CD4-positive, alpha-beta T cell treated with Interleukin-17A for 1 hour (primary cell): Measurements from ENCODE around the gene GRK1.
"Not testable (repeated sequence)": the region's sequence is repeated elsewhere in the genome, so short reads cannot be mapped to it uniquely, and the experiment has no call there.

Experiments
- DNase-seq: peaks from one replicate; pipeline ENCODE4 v3.0.0-alpha.2; 2020

The GRK1 gene

DNA sequence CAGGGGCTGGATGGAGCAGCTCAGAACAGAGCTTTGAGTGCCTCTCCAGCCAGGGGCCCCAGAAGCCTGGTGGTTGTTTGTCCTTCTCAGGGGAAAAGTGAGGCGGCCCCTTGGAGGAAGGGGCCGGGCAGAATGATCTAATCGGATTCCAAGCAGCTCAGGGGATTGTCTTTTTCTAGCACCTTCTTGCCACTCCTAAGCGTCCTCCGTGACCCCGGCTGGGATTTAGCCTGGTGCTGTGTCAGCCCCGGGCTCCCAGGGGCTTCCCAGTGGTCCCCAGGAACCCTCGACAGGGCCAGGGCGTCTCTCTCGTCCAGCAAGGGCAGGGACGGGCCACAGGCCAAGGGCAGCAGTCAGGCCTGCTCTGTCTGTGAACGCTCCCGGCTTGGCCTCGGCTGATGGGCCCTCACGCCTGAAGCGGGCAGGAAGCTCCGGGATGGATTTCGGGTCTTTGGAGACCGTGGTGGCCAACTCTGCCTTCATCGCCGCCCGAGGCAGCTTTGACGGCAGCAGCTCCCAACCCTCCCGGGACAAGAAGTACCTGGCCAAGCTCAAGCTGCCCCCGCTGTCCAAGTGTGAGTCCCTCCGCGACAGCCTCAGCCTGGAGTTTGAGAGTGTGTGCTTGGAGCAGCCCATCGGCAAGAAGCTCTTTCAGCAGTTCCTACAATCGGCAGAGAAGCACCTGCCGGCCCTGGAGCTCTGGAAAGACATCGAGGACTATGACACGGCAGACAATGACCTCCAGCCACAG is at the start of gene GRK1:
Gene GRK1 (plus strand): TSS at position 269 of the 751 bp plus-strand sequence. CDS start 168 bp downstream, at position 437.
- no peak for DNase-seq

GRCh38 chr13:113617961-113618360 is 49.1 kb upstream of the GRK1 start:
- DNase-seq = no peak

DNA sequence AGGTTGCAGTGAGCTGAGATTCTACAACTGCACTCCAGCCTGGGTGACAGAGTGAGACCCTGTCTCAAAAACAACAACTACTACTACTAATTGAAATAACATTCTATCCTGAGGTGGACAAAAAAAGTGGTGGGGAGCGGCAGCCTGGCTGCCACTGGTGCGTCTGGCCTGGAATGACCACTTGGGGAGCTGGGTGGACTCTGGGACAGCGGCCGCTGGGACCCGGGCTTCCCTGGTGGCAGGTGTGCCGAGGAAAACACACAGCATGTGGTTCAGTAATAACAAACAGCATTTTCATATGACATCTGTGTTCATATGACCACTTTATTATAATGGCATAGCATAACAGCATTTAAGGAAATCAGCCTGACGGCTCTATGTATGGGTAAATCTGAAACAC is 48.6 kb upstream of the GRK1 start:
- no peak for DNase-seq

- DNase-seq = no peak
These were observed 46.8 kb upstream of the GRK1 start for GRCh38 chr13:113620036-113620796.

- DNase-seq = no peak
These were observed 46.0 kb upstream of the GRK1 start for GRCh38 chr13:113621046-113621445.

GRCh38 chr13:113621498-113621897 is 45.5 kb upstream of the GRK1 start:
- DNase-seq = not testable (repeated sequence)

DNA sequence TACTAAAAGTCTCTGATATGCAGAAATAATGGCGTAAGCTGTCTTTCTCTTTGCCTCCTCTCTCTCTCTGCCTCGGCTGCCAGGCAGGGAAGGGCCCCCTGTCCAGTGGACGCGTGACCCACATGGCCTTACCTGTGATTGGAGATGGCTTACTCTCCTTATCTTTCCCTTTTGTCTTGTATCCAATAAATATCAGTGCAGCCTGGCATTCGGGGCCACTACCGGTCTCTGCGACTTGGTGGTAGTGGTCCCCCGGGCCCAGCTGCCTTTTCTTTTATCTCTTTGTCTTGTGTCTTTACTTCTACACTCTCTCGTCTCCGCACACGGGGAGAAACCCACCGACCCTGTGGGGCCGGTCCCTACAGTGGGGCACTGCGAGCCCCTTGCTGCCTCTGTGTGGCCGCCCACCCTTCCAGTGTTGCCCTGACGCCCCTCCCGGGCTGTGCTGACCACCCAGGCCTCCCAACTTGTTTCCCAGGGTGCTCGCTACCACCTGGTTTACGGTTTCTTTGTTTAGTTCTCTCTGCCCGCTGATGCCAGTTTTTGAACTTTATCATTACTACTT is 45.0 kb upstream of the GRK1 start:
- DNase-seq = not testable (repeated sequence)

DNA sequence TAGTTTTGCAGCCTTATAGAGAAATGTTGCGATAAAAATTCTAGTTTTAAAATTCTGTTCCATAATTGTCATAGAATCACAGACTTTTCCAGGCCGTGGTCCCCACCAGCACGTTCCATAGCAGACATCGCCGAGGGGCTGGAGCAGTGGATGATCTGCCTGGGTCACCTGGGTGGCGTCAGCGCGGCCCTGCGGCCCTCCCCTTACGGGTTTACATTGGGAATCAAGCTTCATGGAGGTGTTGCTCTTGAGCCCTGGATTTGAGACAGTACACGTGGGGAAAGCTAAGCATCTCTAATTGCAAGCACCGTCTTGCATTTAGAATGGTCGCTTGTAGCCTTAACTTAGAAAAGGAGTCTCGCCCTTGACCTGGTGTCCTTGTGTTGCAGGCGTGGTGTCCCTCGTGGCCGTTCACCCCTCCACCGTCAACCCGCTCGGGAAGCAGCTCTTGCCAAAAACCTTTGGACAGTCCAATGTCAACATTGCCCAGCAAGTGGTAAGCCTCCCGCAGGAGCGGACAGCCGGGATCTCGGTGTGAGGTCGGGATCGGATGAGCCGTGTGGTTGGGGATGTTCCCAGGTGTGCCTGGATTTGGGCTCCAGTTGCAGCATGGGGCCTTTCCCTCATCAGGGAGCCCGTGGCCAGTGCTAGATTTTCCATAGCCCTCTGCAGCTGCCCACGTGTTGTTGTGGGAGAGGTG is 44.1 kb upstream of the GRK1 start:
- DNase-seq = no peak

DNA sequence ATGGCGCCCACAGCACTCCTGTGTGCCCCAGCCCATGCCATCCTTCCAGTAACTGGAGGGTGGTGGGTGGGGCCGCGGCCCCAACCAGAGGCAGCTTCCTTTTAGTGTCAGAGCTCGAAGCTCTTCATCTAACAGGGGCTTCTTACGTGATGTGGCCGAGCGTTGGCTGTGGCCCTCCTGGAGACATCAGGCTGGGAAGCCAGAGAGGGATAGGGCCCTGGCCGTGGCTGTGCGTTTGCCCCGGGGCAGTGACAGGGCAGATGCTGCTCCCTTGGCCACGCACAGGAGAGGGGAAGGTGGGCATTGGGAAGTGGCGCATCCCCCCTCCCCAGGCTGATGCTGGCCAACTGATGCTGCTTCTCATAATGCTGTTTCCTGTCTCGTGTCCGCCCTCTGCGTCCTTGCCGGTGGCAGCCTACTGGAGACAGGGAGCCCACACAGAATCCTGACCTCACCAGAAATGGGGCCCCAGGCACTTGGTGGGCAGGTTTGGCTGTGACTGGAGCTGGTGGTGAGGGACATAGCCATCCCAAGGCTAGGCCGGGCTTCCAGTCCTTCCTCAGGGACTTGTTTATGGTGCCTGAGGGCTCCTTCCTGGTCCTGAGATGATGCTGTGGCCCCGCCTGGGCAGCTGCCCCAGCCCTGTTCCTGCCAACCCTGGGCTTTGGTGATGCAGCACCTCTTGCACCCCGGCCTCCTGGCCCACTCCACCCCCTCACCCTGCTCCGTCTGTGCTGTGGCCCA is 43.4 kb upstream of the GRK1 start:
- no peak for DNase-seq

DNA sequence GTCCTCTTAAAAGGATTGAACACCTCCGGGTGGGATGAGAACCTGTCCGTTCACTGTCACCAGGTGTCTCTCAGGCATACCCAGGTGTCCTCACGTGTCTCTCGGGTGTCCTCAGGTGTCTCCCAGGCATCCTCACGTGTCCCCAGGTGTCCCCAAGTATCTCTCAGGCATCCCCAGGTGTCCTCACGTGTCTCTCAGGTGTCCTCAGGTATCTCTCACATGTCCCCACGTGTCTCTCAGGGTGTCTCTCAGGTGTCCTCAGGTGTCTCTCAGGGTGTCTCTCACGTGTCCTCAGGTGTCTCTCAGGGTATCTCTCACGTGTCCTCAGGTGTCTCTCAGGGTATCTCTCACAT is 42.8 kb upstream of the GRK1 start:
- no peak for DNase-seq

DNA sequence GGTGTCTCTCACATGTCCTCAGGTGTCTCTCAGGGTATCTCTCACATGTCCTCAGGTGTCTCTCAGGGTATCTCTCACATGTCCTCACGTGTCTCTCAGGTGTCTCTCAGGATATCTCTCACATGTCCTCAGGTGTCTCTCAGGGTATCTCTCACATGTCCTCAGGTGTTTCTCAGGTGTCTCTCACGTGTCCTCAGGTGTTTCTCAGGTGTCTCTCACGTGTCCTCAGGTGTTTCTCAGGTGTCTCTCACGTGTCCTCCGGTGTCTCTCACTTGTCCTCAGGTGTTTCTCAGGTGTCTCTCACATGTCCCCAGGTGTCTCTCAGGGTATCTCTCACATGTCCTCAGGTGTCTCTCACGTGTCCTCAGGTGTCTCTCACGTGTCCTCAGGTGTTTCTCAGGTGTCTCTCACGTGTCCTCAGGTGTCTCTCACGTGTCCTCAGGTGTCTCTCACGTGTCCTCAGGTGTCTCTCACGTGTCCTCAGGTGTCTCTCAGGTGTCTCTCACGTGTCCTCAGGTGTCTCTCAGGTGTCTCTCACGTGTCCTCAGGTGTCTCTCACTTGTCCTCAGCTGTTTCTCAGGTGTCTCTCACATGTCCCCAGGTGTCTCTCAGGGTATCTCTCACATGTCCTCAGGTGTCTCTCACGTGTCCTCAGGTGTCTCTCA is 42.2 kb upstream of the GRK1 start:
- DNase-seq = not testable (repeated sequence)

GRCh38 chr13:113625965-113626721 is 40.9 kb upstream of the GRK1 start:
- DNase-seq = no peak

GRCh38 chr13:113627136-113627535 is 39.9 kb upstream of the GRK1 start:
- DNase-seq = no peak

DNA sequence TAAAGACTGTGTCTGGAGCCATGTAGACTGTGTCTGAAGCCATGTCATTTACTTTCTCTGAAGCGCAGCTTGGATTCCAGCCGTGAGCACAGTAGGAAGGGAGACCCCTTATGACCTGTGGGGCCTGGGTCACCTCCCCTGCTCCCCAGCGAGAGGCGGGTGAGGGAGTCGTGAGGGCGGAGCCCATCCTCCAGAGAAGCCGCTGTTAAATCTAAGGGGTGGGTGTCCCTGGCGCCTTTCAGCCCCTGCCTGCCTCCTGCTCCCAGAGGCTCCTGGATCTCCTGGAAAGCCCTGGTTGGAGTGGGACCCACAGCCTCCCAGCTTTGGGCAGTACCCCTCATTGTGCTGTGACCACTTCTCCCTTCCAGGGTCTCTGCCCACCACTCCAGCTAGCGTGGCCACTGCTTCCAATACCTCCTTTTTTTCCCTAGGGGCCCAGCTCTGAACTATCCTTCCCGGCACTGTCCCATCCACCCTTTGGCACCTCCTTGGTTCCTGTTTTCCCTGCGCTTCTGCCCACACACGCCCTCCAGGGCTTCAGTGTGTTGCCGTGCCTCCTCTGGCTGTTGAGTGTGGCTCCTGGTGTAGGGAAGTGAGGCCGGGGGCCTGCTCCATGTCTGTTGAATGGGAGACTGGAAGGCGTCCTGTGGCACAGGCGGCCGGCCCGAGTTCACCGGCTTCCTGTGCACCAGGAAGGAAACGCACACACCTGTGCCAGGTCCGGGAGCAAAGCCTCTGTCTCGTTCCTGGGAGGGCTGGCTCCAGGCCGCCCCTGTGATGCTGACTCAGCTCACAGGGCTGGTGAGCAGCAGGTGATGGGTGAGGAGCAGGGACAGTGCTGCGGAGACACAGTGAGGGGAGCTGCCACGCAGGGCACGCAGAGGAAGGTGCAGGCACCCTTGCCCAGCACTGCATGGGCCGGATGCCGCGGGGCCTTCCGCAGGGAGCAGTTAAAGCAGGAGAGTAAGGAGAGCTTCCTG is 38.4 kb upstream of the GRK1 start:
- DNase-seq = no peak

DNA sequence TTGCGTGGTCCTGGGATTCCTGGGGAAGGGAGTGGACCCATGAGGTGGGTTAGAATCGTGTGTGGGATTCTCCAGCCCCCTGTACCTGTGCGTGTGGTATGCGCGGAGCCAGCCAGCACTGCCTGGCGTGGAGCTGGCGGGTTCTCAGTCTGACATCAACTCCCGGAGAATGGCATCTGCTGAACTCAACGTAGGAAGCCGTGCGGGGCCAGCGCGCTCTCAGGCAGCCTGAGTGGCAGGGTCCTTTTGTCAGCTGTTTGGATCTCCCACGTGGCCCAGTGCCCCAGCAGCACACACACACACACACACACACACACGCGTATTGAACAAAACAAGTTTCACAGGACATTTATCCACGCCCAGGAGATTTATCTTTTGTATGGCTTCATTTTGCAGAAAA is 37.2 kb upstream of the GRK1 start:
- no peak for DNase-seq

DNA sequence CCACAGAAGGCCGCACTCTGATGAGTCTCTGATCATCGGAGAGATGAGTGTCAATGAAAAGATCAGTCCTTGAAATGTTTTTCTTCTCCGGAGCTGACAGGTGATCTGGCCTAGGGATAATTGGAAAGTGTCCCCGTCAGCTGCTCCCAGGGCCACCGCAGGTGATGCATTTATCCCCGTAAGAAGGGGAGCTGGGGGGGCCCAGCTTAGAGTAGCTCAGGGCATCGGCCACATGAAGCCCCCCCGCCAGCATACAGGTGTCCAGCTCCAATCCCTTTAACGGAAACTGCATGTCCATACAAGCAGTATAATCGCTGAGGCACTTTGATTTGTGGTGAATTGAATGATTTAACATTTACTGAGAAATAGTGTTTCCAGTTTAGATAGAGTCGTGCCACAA is 36.7 kb upstream of the GRK1 start:
- no peak for DNase-seq

GRCh38 chr13:113630804-113631203 is 36.2 kb upstream of the GRK1 start:
- DNase-seq = no peak

DNA sequence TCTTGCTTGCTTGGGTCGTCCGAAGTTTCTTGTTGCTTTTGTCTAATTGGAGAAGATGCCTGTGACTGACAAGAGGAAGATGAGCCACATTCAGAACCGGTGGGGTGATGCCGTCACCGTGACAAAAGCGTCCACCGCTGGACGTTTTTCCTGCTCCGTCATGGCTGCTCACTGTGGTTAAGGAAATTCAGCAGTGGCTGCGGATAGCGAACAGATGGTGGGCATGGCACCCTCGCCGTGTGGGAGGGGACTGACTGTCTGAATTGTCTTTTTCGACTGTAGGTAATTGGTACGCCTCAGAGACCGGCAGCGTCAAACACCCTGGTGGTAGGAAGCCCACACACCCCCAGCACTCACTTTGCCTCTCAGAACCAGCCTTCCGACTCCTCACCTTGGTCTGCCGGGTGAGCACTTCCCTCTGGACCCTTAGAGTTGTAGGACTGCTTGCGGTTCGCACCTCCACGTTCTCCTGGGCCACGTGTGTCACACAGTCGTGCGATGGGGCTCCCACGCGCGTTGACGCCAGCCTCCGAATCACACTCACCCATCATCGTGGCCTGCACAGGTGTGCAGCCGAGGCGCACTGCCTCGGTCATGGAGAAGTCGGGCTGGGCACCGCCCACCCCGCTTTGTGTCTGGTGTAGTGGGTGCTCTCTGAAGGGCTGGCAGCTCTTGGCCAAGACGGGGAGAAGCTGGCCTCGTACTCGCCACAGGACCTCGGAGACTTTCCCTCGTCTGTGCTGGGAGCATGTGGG is 35.5 kb upstream of the GRK1 start:
- DNase-seq = no peak
